ENCODE measurements around the gene RELN. TPM values are rescaled to one million over a fixed set of nuclear protein-coding genes. Genes with fewer than 3 reads are reported as not detected.

Gene RELN
- total RNA-seq, 1 experiment from 2014 or later, result 0.10 TPM

- in situ Hi-C loops (cut with HindIII; ENCODE audit: low pct_unique_long_range_greater_than_20kb, low sequenced_read_pairs) (no loop called here), intact Hi-C loops (cut with micrococcal nuclease; ENCODE audit: unreplicated experiment) (no loop called here)
- DNase-seq (ENCODE audit: low read depth, low spot score) (no peak), ATAC-seq (no peak)
- BruUV-seq (replicated peaks), result no TSS peak
- Histone ChIP-seq H3K27me3 (ENCODE audit: control insufficient read depth, insufficient read depth, low read length) (0 out of 2 replicates have a peak, but pooled peaks cover 5% of the 10 kb centered on the region), H3K27ac (ENCODE audit: low read length) (no peak overlapping the region), H3K4me1 (ENCODE audit: control insufficient read depth, insufficient read depth, low read length) (no peaks in the 10 kb centered on the region), H3K4me3 (ENCODE audit: low read depth in 2 of 2, low read length in 2 of 2) (no peak overlapping the region), H3K9me3 (ENCODE audit: control insufficient read depth, insufficient read depth, low read depth, low read length) (no peaks in the 10 kb centered on the region), H3K36me3 (ENCODE audit: control insufficient read depth, insufficient read depth, low read length) (no peaks in the 10 kb centered on the region)
- ChIA-PET POLR2A (no interaction called here), CTCF (no interaction called here)
- TF ChIP-seq SIN3A (IDR thresholded peaks at IDR 0.05; ENCODE audit: borderline replicate concordance, insufficient read depth, low read depth, low read length) (no peak), POLR2AphosphoS5 (IDR thresholded peaks at IDR 0.05; ENCODE audit: low read depth, low read length) (no peak), REST (IDR thresholded peaks at IDR 0.05; ENCODE audit: insufficient read depth in 1 of 2, low read depth in 2 of 2, low read length in 1 of 2) (no peak), TCF7L2 (IDR thresholded peaks at IDR 0.05; ENCODE audit: low read depth, low read length) (no peak)
- TF ChIP-seq, protein P1, sequence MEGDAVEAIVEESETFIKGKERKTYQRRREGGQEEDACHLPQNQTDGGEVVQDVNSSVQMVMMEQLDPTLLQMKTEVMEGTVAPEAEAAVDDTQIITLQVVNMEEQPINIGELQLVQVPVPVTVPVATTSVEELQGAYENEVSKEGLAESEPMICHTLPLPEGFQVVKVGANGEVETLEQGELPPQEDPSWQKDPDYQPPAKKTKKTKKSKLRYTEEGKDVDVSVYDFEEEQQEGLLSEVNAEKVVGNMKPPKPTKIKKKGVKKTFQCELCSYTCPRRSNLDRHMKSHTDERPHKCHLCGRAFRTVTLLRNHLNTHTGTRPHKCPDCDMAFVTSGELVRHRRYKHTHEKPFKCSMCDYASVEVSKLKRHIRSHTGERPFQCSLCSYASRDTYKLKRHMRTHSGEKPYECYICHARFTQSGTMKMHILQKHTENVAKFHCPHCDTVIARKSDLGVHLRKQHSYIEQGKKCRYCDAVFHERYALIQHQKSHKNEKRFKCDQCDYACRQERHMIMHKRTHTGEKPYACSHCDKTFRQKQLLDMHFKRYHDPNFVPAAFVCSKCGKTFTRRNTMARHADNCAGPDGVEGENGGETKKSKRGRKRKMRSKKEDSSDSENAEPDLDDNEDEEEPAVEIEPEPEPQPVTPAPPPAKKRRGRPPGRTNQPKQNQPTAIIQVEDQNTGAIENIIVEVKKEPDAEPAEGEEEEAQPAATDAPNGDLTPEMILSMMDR (IDR thresholded peaks at IDR 0.05), result no peak
These were observed 438.4 kb downstream of the RELN start for GRCh38 chr7:103551016-103551415.

GRCh38 chr7:103549786-103550185 lies 439.7 kb downstream of the RELN start:
- Histone ChIP-seq H3K27me3 (ENCODE audit: control insufficient read depth, insufficient read depth, low read length) (0 out of 2 replicates have a peak, but pooled peaks cover 2% of the 10 kb centered on the region), H3K4me1 (ENCODE audit: control insufficient read depth, insufficient read depth, low read length) (no peaks in the 10 kb centered on the region), H3K9me3 (ENCODE audit: control insufficient read depth, insufficient read depth, low read depth, low read length) (no peaks in the 10 kb centered on the region), H3K36me3 (ENCODE audit: control insufficient read depth, insufficient read depth, low read length) (no peaks in the 10 kb centered on the region), H3K27ac (ENCODE audit: low read length) (no peak overlapping the region), H3K4me3 (ENCODE audit: low read depth in 2 of 2, low read length in 2 of 2) (no peak overlapping the region)
- intact Hi-C loops (cut with micrococcal nuclease; ENCODE audit: unreplicated experiment) (no loop called here), in situ Hi-C loops (cut with HindIII; ENCODE audit: low pct_unique_long_range_greater_than_20kb, low sequenced_read_pairs) (no loop called here)
- ChIA-PET POLR2A (no interaction called here), CTCF (no interaction called here)
- DNase-seq (ENCODE audit: low read depth, low spot score) (no peak), ATAC-seq (no peak)
- no TSS peak for BruUV-seq (replicated peaks)
- no peak for TF ChIP-seq REST (IDR thresholded peaks at IDR 0.05; ENCODE audit: insufficient read depth in 1 of 2, low read depth in 2 of 2, low read length in 1 of 2)
- TF ChIP-seq SIN3A (IDR thresholded peaks at IDR 0.05; ENCODE audit: borderline replicate concordance, insufficient read depth, low read depth, low read length), result no peak
- TF ChIP-seq POLR2AphosphoS5 (IDR thresholded peaks at IDR 0.05; ENCODE audit: low read depth, low read length), result no peak
- TF ChIP-seq, protein P1 (IDR thresholded peaks at IDR 0.05), result no peak
- TF ChIP-seq TCF7L2 (IDR thresholded peaks at IDR 0.05; ENCODE audit: low read depth, low read length), result no peak

Measured in Panc1 (cell line).